NCI-H146 (cell line): ENCODE data around the gene FAM171A1.
"Not testable (repeated sequence)": the region's sequence is repeated elsewhere in the genome, so short reads cannot be mapped to it uniquely, and the experiment has no call there.

Experiments
- DNase-seq: peaks from one replicate; lab custom pipeline; 2025; lab: John Stamatoyannopoulos, UW

Gene FAM171A1

DNA sequence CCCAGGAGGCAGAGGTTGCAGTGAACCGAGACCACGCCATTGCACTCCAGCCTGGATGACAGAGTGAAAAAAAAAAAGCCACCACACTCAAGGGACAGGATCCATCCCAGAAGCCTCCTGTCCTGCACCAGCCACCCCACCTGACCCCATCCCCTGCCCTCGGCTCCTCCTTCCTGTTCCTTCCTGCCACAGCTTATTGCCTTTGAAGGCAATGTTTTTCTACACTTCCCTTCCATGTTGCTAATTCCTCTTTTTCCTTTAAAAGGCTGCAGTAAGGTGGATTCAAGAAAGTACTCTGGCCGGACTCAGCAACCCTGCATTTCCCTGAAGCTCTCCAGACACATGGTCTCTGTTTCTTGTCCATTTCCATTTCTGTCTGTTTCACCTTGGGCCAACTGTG, 80.9 kb downstream of the FAM171A1 start:
- DNase-seq, result no peak

DNA sequence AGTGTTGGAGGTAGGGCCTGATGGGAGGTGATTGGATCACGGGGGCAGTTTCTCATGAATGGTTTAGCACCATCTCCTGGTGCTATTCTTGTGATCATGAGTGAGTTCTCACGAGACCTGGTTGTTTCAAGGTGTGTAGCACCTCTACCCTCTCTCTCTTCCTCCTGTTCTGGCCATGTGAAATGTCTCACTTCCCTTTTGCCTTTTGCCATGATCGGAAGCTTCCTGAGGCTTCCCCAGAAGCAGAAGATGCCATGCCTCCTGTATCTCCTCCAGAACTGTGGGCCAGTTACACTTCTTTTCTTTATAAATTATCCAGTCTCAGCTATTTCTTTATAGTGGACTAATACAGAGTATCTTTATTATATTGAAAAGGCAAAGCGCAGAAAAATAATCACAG, 90.1 kb downstream of the FAM171A1 start:
- no peak for DNase-seq

DNA sequence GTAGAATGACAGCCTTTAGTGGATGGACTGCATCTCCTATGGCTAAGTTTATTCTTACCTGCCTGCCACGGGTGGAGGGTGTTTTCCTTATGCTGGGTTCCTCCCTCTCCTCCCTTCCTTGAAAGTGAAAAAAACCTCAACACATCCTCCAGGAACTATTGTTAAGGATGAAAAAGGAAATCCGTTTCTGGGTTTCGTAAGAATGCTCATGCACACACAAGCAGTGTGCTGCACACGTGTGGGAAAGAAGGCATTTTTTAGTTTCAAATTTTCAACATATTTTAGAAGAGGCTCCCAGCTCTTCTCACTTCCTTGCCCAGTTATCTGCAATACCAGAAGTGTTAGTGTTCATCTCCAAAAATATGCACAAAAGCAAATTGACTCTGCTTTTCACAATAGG, 90.6 kb downstream of the FAM171A1 start:
- DNase-seq, result no peak

DNA sequence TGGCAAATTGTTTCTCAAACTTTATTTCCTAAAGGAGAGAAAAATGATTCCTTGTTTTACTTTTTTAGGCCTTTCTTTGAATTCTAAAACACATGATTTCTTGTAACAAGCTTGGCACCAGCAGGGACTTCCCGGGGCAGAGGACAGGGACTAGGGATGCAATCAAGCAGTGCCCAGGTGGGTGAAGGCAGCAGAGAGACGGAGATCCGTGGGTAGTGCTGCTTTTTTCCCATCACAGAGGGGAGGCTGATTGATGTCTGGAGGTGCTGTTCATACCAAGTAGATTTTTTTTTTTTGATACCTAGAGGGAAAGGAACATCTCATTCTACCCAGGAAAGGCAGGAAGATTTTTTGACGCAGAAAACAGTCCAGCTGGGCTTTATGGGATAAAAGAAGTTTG, 91.9 kb downstream of the FAM171A1 start:
- no peak for DNase-seq

DNA sequence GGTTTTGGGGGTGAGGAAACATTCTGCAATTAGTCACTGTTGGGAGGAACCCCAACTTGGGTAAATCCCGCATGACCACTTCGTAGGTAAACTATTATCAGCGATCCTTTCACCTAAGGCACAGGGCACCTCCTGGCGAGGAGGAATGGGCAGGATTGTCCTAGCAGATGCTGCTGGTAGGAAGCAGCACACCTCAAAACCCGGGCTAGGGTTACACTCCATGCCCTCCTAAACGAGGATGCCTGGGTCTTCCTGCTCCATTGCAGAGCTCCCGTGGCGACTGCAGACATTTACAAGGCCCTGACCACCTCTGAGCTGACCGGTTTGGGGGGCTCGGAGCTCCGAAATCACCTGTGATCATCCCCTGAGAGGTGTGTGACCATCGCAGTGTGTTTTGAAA, 92.3 kb downstream of the FAM171A1 start:
- DNase-seq, result no peak

DNA sequence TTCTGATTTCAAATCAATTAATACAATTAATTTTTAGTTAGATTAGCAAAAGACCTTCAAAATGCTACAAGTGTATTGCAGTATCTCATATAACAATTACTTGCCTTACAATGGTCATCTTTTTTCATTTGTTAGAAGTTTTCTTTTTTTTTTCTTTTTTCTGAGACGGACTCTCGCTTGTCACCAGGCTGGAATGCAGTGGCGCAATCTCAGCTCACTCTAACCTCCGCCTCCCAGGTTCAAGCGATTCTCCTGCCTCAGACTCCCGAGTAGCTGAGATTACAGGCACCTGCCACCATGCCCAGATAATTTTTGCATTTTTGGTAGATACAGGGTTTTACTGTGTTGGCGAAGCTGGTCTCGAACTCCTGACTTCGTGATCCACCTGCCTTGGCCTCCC, 95.0 kb downstream of the FAM171A1 start:
- not testable (repeated sequence) for DNase-seq

DNA sequence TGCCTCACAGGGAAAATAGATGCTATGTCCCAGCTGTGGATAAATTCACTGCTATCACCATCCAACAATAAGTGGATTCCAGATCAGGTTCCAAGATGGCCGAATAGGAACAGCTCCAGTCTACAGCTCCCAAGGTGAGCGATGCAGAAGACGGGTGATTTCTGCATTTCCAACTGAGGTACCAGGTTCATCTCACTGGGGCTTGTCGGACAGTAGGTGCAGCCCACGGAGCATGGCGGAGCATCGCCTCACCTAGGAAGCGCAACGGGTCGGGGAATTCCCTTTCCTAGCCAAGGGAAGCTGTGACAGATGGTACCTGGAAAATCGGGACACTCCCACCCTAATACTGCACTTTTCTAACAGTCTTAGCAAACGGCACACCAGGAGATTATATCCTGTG, 101.3 kb downstream of the FAM171A1 start:
- DNase-seq, result not testable (repeated sequence)

DNA sequence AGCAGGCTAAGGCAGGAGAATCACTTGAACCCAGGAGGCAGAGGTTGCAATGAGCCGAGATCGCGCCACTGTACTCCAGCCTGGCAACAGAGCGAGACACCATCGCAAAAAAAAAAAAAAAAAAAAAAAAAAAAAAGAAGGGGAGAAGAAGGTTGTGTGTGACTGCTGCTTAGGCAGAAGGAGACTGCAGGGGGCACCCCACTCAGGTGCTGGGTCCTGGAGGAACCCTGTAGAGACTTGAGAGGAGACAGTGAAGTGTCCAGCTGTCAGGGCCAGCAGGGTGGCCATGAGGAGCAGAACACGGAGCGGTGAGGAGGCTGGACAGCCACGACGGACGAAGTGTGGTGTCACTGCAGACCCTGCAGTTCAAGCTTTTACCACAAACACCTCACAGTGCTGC, 103.6 kb downstream of the FAM171A1 start:
- DNase-seq, result peak; percentile 30

DNA sequence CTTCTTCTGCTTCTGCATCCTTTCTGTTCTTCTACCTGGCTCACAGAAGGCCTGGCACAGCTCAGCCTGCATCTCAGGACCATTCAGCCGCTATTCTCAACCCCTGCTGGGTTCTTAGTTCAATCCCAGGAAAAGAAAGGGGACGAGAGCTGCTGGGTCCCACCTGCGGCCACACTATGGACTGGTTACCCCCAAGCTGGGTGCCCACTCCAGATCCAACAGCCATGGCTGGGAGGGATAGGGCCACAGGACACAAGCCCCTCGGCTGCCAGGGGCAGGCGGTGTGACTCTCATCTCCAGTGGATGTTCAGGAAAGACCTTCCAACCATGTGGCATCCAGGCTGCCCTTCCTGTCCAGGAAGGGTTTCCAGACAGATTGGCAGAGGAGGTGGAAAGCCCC, 105.0 kb downstream of the FAM171A1 start:
- DNase-seq, result no peak

DNA sequence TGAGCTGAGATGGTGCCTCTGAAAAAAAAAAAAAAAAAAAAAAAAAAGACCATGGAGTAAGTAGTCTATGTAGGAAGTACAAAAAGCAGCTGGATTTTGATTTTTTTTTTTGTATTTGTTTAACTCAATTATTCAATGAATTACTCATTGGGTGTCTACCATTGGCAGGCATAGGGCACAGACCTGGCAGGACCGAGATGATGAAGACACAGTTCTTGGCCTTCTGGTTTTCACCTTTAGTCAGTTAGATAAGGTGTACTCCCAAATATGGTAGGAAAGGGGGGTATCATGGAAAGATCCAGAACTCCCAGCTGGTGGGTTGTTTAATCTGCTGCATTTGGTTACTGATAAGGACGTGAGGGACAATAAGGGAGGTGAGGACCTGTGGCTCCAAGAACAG, 105.5 kb downstream of the FAM171A1 start:
- no peak for DNase-seq

DNA sequence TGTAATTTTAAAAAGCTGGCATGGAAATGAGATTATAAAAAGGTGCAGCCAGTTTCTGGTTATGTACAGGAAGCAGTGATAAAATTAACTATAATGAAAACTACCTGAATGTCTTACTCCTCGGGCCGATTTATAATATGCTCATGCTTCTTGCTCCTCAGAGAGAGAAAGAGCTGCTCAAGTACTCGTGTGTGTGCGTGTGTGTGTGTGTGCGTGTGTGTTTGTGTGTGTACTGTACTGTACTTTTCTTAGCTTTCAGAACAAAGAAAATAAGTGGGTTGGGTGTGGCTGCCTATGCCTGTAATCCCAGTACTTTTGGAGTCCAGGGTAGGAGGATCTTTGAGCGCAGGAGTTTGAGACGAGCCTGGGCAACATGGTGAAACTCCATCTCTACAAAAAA, 106.0 kb downstream of the FAM171A1 start:
- no peak for DNase-seq

DNA sequence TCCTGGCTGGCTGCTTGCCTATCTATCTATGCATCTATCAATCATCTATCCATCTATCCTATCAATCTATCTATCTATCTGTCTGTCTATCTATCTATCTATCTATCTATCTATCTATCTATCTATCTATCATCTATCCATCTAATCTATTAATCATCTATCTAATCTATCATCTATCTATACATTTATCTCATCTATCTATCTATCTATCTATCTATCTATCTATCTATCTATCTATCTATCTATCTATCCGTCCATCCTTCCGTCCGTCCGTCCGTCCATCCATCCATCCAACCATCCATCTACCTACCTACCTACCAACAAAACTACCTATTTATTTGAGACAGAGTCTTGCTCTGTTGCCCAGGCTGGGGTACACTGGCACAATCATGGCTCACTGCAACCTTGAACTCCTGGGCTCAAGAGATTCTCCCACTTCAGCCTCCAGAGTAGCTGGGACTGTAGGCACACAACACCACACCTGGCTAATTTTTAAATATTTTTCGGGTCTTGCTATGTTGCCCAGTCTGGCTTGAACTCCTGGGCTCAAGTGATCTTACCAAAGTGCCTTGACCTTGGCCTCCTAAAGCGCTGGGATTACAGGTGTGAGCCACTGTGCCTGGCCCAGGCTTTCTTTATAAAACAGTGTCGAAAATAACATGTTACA, 107.3 kb downstream of the FAM171A1 start:
- no peak for DNase-seq

DNA sequence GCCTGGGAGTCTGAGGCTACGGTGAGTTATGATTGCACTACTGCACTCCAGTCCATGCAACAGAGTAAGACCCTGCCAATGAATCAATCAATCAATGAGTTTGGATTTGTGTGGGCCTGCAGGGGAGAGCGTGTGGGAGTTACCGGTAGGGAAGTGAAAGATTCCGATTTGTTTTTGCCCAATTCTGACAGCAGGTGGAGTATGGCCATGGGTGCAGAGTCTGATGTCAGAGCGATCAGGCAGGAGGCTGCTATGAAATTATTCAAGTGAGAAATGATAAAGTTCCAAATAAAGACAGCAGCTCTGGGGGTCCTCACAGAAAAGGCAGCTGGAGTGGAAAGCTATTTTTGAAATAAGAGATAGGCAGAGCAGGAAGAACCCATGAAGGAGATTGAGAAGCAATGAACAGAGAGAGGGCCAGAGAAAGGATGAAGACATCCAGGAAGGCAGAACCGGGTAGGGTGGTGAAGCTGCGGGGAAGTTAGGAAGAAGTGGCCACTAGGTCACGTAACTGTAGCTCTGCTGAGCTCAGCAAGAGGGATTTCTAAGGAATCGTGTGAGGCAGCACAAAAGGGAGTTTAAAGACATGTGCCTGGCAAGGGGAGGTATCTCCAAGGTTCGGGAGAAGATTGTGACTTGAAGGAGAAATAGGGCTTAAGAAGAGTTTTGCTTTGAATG, 108.9 kb downstream of the FAM171A1 start:
- DNase-seq, result peak; percentile 30

DNA sequence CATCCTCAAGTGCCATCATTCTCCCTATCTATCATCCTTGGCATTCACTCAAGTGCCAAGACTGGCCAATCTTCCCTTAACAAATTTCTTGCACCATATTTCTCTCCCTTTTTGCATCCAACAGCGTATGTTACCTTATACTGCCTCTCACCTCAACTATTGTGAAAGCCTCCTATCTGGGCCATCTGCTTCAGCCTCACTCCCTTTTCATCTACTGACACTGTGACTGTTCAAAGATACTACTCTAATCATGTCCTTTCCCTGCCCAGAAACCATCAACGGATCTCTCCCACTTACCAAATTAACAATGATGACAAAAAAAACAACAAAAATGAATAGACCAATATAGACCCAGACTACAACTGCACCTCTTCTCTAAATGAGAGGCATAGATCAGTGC, 112.0 kb downstream of the FAM171A1 start:
- no peak for DNase-seq

DNA sequence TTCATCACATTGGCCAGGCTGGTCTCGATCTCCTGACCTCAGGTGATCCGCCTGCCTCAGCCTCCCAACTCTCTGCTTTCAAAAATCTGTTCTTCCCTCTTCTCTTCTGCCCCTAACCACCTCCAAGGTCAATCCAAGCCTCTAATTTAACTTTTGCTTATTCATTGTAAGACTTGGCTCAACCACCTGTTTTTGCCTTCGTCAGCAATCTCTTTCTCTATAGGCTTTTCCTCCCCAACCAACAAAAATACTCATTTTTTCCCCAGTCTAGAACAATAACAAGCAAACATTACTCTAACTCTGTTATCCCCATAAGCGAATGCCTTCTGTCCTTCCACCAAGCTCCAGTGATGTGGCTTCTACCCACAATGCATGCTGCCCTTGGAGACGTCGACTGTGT, 112.8 kb downstream of the FAM171A1 start:
- no peak for DNase-seq

DNA sequence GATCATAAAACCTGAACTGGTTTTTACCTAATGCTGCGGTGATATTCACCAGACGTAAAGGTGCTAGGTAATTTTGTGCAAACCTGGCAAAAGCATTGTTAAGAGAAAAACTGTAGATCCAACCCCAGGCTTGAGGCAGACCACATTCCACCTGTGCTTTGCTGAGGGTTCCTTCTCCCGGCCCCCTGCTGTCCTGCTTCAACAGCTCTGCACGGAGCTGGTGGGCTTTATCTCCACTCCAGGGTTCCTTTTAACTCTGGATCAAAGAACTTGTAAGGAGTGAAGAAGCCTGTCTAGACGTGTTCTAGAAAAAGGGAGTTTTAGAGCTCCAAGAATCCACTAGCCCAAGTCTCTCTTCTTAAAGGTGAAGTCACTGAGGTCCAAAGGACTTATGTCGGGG, 115.1 kb downstream of the FAM171A1 start:
- DNase-seq, result no peak

DNA sequence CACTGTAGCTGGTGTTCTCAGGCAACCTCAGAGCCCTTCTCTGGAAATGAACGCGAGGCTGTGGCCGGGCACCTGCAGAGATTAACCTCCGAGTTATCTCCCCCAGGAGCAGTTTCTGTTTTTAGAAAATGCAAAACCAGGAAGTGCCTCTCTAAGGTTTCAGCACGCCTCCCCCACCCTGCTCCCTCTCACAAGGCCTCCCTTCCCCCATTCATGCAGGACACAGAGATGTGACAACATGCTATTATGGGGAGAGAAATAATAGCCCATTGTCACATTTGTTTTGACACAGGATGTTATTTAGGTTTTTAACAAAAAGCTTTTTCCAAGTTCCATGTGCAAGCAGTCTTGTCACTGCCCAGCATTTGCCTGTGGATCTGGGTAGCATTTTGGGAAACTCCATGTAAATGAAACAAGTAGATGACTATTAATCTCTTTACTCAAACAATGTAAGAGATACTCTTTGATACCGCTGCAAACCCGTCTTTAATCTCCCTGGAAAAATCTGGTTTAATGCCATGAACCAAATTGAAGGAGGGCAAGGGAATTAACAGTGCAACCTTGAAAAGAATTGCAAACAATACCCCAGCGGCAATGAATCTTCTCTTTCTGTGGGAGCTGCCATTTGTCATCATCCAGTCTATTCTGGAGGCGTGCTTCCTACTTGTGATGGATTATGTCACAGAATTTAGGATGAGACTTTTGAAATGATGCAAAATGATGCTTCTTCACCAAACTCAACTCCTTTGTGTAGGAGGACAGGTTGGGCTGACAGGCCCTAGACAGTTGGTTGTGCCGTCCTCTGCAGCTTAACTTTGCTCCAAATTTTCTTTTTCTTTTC, 116.1 kb downstream of the FAM171A1 start:
- DNase-seq, result peak; percentile 73

DNA sequence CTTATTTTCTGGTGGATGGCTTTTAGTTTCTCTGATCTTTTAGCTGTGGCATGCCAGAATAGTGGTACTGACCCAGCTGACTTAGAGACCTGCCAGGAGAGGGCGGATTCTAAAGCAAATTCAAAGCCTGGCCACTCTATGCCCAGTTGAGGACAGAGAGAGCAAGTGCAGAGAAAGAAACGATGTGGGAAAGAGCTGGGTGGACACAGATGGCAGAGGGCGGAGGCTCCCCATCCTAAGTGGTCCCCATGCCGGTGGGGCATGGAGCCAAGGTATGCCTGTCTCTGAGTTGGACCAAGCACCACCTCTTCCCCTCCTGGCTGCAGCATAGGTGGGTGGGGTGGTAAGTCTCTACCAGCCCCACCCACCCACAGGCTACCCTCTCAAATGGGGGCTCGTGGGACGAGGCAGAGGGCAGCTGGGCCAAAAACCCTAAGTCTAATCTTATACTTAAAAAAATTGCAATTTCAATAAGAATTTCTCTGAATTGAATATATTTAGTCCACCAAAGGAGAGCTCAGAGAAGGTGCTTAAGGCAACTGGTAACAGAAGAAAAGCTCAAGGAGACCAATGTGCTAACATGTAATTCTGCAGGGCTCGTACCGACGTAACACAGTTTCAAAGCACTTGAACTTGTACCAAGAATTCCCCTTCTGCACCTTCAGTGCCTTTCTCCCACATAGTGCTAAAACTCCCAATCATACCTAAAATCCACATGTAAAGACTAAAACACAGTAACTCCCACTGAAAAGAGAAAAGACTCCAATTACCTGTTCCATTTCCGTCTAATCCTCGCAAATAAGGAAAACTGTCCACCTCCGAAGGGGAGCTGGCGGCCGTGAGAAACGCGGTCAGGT, 116.9 kb downstream of the FAM171A1 start:
- DNase-seq, result no peak

DNA sequence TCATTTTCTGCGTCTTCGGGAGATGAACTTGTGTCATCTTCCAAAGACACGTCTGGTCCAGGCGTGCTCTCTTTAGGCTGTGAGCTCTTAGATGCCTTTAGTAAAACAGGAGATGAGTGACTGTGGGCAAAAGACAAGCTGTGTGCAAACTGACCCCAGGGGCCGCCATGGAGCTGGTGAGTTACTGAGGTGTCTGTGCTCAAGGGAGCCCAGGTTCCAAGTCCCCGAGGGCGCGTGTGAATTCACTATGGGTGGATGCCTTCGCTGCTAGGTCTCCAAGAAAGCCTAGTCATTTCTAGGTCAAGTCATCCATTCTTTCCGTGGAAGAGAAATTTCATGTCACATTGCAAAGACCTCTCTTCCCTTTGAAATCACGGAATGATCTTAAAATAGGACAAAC, 118.7 kb downstream of the FAM171A1 start:
- DNase-seq, result no peak

DNA sequence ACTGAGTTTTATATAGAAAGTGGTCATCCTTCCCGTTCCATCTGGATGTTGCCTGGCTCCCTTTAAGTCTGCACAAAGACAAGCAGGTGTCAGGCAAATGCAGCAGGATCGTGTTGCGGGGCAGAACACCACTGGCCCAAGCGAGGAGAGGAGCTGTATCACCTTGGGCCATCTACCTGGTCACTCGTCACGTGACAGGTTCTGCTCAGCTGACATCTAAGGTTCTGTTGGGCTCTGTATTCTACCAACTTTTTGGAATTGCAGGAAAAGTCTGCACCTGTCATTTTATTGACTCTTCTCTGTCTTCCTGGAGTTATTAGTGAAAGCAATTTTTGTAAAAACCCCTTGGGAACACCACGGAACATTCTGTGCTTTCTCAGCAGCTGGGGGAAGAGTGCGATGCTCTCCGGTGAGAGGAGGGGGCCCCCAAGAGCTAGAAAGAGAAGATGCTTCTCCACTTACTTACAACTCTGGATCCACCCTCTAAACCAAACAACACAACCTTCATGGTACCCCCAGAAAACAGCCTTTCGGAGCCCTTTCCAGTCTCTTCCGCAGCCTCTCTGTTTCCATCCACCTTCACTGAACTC, 119.2 kb downstream of the FAM171A1 start:
- DNase-seq, result no peak

DNA sequence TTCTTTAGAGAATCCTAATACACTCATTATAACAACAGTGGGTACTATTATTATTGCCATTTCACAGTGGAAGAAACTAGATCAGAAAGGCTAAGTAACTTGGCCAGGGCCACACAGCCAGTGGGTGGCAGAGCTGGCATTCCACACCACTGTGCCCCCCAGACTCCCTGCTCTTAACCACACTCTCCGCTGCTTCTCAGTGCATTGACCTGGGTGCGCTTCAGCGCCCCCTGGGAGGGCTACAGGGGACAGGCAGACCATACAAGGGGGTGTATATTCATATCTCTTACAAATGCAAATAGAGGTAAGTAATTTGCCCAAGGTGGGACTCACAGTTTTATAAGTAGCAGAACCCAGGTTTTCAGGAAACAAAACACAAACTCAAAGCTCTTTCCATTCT, 125.6 kb downstream of the FAM171A1 start:
- DNase-seq, result peak; percentile 22
